Stimulated activated CD4-positive, alpha-beta T cell treated with anti-CD3 and anti-CD28 coated beads, Interleukin-2, amount 100 ng/mL, for 4 hours (primary cell): ENCODE data around the gene RNU1-3.
"Not testable (repeated sequence)": the region's sequence is repeated elsewhere in the genome, so short reads cannot be mapped to it uniquely, and the experiment has no call there.

ENCODE experiments used
- DNase-seq: peaks from one replicate; pipeline ENCODE4 v3.0.0-alpha.2; 2020; ENCODE audit warnings: low read depth

The RNU1-3 gene

DNA sequence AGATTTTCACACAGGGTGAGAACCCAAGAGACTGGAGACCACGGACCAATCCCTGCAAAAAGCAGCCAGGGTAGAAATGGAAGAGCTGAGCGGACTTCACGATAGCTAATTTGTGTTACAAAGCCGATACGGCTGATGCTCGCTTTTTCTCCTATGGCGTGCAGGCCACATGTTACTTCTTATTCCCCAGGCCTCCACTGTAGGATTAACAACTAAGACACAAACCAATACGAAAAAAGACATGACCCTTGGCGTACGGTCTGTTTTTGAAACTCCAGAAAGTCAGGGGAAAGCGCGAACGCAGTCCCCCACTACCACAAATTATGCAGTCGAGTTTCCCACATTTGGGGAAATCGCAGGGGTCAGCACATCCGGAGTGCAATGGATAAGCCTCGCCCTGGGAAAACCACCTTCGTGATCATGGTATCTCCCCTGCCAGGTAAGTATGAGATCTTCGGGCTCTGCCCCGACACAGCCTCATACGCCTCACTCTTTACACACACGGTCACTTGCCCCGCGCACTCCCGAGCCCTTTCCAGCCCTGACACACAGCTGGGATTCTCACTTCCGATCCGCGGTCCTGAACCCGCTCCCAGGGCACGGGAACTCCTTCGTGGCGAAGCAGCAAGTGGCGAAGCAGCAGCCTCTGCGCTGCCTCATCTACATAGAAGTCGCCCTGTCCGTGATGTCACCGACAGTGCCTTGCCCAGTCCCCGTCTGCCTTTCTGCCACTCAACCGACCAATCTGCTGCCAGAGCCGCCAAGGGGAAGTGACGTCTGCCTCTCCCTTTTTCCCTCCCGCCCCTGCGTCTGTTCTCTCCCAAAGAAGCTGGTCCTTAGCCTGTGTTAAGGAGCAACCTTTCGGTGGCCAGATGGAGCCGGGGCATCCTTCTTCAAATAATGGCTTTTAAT is at the start of gene RNU1-3:
TSS of gene RNU1-3 (minus strand) at position 447 of the 912 bp plus-strand sequence.
- DNase-seq: not testable (repeated sequence)

DNA sequence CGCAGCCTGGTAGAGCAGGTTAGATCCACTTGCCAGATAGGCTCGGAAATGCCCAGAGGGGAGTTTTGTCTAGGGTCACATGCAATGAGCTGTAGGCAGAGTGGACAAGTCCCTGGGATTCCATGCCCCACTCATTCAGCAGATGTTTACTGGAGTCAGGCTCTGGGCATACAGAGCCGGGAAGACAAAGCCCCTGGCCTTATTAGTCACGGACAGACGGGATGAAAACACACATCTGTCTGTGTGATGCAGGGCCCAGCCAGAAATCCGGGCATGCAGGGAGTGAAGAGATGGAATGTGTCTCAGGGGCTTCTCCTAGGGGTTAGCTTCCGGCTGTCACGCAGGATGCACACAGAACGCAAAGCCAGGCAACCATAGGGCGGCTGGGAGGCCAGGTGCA is 46.7 kb upstream of the RNU1-3 start:
- DNase-seq: not testable (repeated sequence)

DNA sequence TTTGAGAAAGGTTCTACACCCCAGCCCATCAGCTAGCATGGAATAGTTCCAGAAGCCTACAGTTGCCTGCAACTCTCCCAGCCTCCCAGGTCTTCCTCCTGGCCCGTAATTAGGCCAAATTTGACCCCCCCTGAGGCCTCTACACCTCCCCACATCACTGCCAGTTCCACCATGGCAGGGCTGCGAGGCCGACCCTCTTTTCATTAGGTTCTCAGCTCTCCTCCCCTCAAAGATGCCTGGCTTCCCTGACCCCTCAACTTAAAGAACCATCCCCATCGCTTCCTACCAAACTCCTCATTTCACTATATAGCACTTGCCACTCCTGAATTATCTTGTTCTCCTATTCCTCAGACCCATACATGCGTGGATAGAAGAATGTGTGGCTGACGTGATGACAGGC is 46.2 kb upstream of the RNU1-3 start:
- DNase-seq: not testable (repeated sequence)

DNA sequence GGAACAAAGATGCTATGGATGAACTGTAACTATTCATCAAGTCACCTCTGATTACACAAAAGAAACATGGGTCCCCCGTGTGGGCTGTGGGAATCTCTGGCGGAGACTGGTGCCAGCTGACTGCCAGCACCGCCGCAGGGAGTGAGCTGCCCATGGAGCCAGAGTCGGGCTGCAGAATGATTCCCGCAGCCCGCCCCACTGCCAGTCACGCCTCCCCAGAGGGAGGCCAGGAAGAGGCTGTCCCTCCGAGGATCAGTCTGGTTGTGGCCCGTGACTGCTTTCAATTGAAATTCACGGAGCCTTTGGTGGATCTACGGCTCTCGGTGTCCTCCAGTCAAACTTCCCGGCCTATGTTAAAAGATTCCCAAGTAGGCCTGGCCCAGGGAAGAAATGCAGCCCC is 45.8 kb upstream of the RNU1-3 start:
- DNase-seq: not testable (repeated sequence)

DNA sequence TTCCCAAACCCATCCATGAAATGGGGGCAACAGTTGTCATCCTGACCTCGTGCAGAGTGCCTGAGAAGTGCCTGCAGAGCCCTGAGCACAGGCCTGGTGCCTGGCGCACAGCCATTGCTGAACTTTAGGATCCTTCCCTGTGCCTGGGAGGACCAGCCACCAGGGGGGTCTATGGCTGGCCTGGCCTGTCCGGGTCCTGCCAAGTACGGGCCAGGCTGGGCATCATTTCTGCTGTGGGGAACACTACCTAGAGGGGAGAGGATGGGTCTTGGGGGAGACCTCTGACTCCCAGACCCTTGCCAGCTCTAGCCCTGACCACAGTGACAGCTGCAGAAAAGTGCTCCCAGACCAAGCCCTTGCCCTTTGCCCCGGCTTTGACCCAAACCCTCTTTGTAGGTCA is 45.4 kb upstream of the RNU1-3 start:
- DNase-seq: not testable (repeated sequence)

DNA sequence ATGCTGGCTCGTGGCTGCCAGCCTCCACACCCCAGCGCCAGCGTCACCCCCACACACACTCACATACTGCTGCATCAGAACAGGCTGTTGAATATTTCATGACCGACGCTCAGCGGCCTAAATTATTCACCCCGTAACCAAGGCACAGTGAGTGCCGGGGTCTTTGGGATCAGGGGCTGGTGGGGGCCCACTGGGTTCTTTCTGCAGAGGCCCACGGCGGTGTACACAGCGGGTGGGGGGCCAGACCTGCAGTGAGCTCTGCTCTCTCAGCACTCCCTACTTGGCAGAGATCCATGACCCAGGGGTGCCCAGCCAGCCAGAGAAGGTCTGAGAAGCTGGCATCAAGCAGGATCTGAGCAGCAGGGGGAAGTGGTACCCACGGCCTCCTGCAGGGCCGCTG is 43.9 kb upstream of the RNU1-3 start:
- DNase-seq: not testable (repeated sequence)

DNA sequence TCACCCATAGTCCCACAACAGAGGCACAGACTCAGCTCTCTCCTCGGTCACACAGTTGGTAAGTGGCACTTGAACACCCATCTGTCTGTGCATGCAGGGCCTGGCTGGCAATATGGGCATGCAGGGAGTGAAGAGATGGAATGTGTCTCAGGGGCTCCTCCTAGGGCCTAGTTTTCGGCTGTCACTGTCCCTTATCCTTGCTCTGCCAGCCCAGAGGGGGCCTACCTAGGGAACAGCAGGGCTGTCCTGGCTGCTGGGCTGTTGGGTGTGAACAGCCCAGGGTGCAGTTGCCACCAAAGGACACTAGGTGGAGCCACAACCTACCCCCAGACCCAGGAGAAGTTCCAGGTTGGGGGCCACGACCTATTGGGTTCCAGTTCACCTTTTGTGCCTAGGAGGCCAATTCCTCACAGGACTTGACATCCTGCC is 42.9 kb upstream of the RNU1-3 start:
- DNase-seq: not testable (repeated sequence)

DNA sequence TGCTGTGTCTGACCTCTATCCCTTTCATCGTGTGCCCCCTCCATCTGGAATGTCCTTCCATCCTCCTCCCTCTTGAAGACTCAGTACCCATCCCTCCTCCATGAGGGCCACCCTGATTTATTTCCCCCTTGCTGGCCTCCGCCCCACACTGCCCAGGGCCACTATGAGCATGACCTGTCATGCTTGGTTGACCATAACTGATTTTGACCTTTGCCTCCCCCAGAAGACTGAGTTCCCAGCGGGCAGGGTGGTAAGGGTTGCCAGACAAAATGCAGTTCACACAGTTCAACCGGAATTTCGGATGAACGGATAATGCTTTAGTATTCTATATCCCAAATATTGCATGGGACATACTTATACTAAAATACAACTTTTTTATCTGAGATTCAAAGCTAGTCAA is 42.0 kb upstream of the RNU1-3 start:
- DNase-seq: not testable (repeated sequence)

DNA sequence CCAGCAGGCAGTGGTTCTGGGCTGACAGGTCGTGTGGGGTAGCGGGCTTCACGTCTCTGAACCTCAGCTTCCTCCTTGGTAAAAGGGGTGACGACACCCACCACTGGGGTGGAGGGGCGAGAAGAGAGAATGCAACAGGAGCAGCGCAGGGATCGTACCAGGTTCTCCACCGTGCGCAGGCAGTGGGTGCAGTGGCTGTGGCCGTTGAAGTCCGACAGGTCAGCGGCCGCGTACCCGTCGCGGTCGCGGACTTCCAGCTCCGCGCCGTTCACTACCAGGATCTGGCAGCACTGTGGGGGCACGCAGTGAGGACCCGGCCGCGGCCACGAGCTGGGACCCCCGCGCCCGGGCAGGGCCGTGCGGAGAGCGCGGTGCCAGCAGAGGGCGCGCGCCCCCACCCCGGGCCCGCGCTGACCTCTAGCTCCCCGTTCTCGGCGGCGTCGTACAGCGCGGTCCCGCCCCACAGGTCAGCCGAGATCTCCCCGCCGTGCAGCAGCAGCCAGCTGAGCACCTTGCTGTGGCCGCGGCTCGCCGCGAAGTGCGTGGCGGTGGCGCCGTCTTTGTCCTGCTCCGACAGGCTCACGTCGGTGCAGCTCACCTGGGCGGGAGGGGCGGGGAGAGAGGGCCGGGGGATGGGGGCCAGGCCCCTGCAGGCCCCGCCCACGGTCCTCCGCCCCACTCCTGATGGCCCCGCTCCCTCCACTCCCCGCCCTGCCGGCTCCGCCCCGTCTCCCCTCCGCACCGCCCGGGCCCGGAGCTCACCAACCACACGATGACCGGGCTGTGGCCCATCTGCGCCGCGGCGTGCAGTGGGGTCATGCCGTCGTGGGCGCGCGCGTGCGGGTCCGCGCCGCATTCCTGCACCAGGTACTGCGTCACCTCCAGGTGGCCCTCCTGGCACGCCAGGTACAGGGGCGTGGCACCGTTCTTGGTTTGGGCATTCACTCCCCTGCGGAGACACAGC is 40.7 kb upstream of the RNU1-3 start:
- not testable (repeated sequence) for DNase-seq

DNA sequence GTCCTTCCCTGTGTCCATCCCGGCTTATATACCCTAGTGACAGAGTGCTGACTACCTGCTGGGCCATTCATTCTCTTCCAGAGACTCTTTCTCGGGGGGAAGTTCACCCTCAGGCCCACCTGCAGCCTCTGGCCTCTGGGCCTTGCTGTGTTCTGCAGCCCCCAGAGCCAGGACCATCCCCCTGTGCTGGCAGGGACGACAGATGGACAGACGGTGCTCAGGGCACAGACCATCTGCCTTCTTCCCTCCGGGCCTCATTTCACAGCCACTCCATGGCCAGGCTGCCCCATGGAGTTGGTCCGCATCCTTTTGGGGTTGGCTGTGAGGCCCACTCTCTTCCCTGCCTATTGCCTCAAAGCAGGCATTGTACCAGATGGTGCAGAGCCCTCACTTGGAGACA is 39.6 kb upstream of the RNU1-3 start:
- not testable (repeated sequence) for DNase-seq

DNA sequence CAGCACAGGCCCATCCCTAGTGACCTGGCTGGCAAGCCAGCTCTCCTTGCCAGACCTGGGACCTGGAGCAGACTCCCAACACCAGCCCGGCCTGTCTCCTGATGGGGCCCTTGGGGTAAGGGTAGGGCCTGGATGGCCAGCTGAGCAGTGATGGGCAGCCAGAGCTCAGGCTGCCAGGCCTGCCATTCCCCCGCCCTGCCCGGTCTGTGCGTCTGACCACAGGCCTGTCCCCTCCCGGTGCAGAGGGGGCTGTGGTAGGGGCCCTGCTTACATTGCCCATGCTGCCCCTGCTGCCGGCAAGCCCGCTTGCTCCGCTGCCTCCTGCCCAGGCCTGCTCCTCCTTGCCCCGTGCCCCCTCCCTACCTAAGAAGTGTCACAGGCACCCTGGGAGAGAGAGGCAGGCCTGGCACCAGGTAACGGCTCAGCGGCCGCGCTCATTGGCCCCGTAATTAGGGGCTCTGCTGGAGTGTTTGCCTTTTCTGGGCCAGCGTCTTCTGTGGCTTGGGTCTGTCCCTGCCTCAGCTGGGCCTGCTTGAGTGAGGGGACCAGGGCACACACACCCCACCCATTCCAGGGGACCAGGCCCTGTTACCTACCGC is 37.9 kb upstream of the RNU1-3 start:
- not testable (repeated sequence) for DNase-seq

DNA sequence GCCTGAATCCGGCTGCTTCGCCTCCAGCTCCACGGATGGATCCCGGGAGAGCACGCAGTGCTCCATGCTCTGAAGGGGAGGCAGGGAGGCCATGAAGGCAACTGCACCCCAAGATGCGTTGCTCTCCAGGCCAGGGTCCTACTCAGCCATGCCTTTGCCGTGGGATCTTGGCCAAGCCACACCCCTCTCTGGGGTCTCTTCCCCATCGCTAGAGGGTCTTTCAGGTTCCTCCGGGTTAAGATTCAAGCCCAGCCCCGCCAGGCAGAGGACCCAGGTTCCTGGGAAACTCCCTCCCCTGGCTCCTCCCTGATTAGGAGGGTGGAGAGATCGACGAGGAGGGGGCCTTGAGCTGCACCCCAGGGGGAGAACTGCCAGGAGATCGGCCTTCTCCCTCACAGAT is 37.3 kb upstream of the RNU1-3 start:
- DNase-seq: not testable (repeated sequence)

DNA sequence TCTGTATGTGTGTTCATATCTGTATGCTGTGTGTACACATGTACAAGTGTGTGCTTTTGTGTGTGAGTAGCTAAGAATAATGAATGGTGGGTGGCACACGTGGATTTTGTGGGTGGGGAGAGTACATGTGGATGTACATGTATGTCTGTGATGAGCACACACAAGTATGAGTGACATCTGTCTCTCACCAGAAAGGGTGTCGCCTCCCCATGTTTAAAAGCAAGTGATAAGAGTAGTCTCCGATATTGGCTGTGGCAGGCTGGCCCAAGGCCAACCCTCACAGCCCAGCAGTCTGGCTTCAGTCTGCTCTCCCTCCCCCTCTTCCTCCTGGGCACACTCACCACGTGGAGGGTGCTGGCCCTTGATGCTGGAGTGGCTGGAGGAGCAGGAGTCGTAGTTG is 36.9 kb upstream of the RNU1-3 start:
- not testable (repeated sequence) for DNase-seq

DNA sequence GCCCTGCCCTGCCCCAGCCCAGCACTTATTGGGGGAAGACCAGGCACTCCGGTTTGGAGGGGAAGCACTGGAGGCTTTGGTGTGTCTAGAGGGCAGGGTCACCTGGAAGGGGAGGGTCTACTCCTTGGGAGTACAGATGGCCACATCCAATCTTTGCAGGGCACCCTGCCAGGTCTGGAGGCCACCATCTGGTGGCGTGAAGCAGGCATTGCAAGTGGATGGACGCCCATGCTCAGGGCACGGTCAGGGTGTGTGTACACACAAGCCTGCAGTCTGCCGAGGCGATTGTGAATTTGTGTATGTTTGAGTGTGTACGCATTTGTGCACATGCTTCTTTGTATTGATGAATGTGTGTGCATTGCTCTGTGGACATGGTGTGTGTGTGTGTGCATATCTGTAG is 36.4 kb upstream of the RNU1-3 start:
- not testable (repeated sequence) for DNase-seq

DNA sequence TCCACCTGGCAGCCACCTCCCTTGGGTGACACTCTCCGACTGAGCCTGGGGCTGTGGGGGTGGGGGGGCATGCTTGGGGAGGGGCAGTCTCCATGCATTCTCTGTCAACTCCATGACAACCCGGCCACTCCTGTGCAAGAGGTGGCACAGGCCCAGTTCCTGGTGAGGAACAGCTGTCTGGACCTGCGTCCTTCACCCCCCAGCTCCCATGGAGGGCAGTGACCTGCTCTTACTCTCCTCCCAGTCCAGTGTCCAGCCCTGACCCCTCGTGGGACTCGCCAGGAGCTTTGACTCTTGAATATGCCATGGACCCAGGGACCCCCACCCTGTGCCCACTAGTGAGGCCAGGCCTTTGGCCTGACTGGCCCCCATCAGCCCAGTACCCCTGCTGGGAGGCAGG is 35.5 kb upstream of the RNU1-3 start:
- not testable (repeated sequence) for DNase-seq

DNA sequence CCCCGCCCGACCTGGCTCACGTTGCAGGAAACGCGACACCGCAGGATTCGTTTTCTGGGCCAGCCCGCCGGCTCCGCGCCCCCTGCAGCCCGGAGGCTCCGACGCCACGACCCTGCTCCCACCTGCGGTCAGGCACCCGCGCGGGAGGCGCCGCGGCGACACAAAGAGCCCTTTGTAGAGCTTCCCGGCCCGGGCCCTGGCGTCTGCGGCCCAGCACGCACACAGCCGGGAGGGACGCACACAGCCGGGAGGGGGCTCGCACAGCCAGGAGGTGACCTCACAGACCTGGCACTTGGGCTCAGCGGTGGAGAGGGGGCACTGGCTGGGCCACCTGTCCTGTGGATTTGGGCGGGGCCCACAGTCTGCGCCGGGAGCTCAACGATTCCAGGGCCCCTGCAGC is 34.4 kb upstream of the RNU1-3 start:
- DNase-seq: not testable (repeated sequence)

DNA sequence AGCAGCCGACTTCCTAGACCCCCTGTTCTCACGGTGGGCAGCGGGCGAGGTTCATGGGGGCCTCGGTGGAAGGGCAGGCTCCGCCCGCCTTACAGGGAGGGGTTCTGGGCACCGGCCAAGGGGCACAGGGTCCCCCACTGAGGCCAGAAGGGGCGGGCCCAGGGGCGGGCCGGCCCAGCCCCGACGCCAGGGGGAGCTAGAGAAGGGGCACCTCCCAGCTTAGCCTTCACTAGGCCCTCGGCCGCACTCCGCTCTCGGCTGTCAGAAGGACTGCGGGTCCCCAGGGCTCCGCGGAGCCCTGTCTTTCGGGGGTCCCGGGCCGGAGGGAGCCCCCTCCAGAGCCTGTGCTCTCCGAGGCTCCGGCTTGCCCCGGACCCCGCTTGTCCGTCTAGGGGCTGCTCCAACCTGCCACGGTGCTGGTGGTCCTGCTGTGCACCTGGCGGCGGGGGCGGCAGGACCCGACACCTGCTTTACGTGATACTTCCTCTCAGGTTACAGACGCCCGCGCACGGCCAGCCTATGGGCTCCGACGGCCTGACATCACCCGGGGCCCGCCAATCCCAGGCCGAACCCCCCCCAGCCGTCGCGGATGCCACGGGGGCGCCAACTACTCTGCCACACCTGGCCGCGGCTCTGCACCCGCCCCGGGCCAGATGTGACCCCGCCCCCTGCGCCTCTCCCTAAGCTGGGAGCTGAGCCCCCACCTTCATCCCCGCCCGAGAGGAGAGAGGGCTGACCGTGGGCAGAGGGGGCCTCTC is 33.6 kb upstream of the RNU1-3 start:
- DNase-seq: not testable (repeated sequence)

DNA sequence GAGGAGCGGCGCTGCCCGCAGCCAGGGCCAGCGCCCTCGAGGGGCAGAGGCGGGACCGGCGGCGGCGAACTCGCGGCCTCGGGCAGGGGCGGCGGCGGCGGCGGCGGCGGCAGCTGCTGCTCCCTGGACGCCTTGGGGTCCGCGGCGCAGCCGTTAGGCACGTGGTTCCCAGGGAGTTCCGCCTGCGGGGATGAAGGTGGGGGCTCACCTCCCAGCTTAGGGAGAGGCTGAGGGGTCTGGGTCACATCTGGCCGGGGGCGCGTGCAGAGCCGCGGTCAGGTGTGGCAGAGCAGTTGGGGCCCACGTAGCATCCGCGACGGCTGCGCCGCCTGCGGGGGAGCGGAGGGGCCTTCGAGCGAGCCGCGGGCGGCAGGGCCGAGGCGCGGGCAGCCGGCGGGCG is 32.7 kb upstream of the RNU1-3 start:
- not testable (repeated sequence) for DNase-seq

DNA sequence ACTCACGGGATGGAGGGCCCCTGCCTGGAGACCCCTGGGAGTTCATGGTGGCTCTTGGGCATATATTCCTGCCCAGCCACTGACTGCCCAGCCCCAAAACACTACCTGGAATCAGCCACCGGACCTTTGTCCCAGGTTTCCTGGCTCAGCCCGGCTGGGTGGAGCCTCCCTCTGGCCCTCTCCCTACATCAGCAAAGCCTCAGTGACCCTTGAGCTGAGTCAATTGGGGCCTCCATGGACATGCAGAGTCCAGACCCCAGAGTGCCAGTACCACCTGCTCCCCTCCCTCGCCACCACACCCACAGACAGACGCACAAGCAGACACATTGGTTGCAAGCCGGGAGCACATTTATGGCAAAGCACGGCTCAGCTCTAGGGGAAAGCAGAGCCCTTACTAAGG is 30.4 kb upstream of the RNU1-3 start:
- not testable (repeated sequence) for DNase-seq

DNA sequence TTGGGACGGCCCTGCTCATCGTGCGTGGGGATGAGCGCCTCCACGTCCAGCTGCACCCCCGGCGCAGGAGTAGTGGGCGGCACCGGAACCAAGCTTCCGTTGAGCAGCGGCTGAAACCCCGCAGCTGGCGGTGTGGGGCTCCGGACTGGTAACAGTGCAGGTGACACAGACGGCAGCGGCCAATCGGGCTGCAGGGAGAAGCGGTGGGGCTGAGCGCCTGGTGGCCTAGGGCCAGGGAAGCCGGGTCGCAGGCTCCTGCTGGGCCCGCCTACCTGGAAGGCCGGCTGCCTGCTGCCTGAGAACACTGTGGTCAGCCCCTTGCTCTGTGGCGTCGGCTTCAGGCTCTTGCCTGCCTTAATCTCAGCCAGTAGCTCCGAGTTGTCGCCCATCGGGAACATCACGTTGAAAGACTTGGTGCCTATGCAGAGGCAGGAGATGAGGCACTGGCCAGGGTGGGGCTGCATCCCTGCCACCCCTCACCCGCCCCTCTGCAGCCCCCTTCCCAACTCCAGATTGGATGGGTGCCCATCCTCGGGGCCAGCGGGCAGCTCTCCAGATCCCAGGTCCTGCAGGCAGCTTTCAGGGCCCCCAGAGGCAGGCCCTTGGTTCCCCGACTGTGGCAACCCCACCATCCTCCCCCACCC is 29.9 kb upstream of the RNU1-3 start:
- not testable (repeated sequence) for DNase-seq

DNA sequence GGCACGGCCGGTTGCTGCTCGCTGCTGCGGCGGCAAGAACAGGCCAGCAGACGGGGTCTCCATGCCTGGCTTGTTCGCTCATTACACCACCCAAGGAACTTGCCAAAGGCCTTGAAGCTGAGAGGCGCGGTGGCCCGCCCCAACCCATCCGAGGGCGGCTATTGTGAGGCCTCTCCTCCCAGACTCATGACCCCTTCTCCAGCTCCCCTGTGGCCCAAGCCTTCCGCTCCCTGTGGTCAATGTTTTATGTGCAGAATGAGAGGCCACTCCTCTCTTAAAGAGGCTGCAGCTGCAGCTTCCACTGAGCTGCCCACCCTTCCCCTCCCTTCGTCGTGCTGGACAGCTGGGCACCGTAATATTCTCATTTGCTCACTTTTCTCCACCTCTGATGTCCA is 27.6 kb upstream of the RNU1-3 start:
- not testable (repeated sequence) for DNase-seq
